DOHH2 (cell line): ENCODE data around the gene ZNF608.

Source experiments
- CTCF ChIP-seq: fragments of 200-600 bp; sonication (generic); IDR thresholded peaks from one replicate; pipeline ENCODE4 v1.5.1; 2014; ENCODE audit warnings: antibody characterized with exemption, mild to moderate bottlenecking, low read depth, low read length; ENCODE audit not compliant: poor library complexity, severe bottlenecking
- EZH2phosphoT487 ChIP-seq: fragments of 200-600 bp; sonication (generic); IDR thresholded peaks from 2 replicates; pipeline ENCODE4 v1.6.1; 2017; ENCODE audit warnings: borderline replicate concordance, mild to moderate bottlenecking, antibody characterized with exemption, low read length, moderate library complexity, mixed read lengths

GRCh38 chr5:124745007-124745927 lies 1.2 kb downstream of the ZNF608 start:
- TF ChIP-seq CTCF = no peak
- no peak for TF ChIP-seq EZH2phosphoT487
